H1 (cell line): ENCODE results near the gene SEL1L3. TPM values are rescaled to one million over a fixed set of nuclear protein-coding genes. Genes with fewer than 3 reads are reported as not detected.

ENCODE experiments used
- MAFK ChIP-seq: IDR thresholded peaks from 2 replicates; pipeline ENCODE4 v1.6.1; 2012; ENCODE audit warnings: low read depth, mild to moderate bottlenecking, improper control_type of control experiment, low read length
- SP2 ChIP-seq: IDR thresholded peaks from 2 replicates; pipeline ENCODE4 v1.6.1; 2012; ENCODE audit warnings: mild to moderate bottlenecking, low read length, inconsistent platforms
- TAF1 ChIP-seq: IDR thresholded peaks from 2 replicates; pipeline ENCODE4 v1.6.1; 2011; ENCODE audit warnings: mild to moderate bottlenecking, low read depth, low read length
- polyA plus RNA-seq, 7 experiments: library from polyadenylated mRNA; depleted of rRNA in 3 of 7; stranded (reverse) in 5 of 7; unstranded in 2 of 7; fragments of >200 nt in 5 of 7; fragments of 200-250 nt in 2 of 7; gene quantifications; 1 replicate in 5 of 7; 2 replicates in 1 of 7; 4 replicates in 1 of 7; pipeline versions ENCODE4 v1.2.1 to v1.2.3, GENCODE V29; 2011 to 2013; ENCODE audit warnings: missing spikeins in 2 of 7, mixed read lengths in 2 of 7
- total RNA-seq: library from RNA; stranded (reverse); fragmentation: NEBNext Ultra II Directional; extraction: Animal tissue kit (Norgen Biotek cat#: 25700); gene quantifications from 2 replicates; pipeline ENCODE4 v1.2.1, GENCODE V29; 2021

The SEL1L3 gene
- total and polyA plus RNA-seq, 2 of the 8 experiments (the other 6 are each of a cell fraction or from before 2014, with no cell fraction given), result 18.2 to 54.0 TPM

GRCh38 chr4:25760048-25760447, 102.7 kb downstream of the SEL1L3 start (continued):
- TF ChIP-seq MAFK (no peak), TAF1 (no peak), SP2 (no peak)
